Upper lobe of left lung (tissue), 4 donors: ENCODE measurements around the gene ARHGAP42.

Experiments
- CTCF ChIP-seq, 6 experiments: fragments of 450-650 bp in 4 of 6; fragments of 200-600 bp in 2 of 6; sonication (generic) in 2 of 6; IDR thresholded peaks; one replicate each; pipeline ENCODE4 v1.5.1; 2016 to 2019; ENCODE audit warnings: antibody characterized with exemption in 6 of 6
- POLR2A ChIP-seq, 4 donors: fragments of 450-650 bp; IDR thresholded peaks; one replicate each; pipeline ENCODE4 v1.5.1; 2016 to 2017; ENCODE audit warnings: antibody characterized with exemption in 4 of 4, mild to moderate bottlenecking in 2 of 4
- POLR2AphosphoS5 ChIP-seq, 2 donors: sonication (generic); formaldehyde crosslinking; IDR thresholded peaks; one replicate each; pipeline ENCODE4 v1.5.1; 2017; ENCODE audit warnings: antibody characterized with exemption in 2 of 2

GRCh38 chr11:100948936-100949335, 261.8 kb downstream of the ARHGAP42 start:
- TF ChIP-seq CTCF (IDR thresholded peaks at IDR 0.05): no peak
- TF ChIP-seq POLR2AphosphoS5 (IDR thresholded peaks at IDR 0.05): no peak
- TF ChIP-seq POLR2A (IDR thresholded peaks at IDR 0.05): no peak
